HT1080 (cell line): ENCODE measurements around the gene BRI3. TPM values are rescaled to one million over a fixed set of nuclear protein-coding genes. Genes with fewer than 3 reads are reported as not detected.

Experiments used
- DNase-seq: peaks from one replicate; pipeline ENCODE4 v3.0.0-alpha.2; 2015; ENCODE audit warnings: low read depth
- total RNA-seq: library from RNA; depleted of rRNA; stranded (reverse); fragments of >200 nt; shearing (Covaris generic); gene quantifications from 2 replicates; pipeline ENCODE4 v1.2.3, GENCODE V29; 2014; rRNA removed

BRI3 gene
- total RNA-seq, 1 experiment from 2014 or later, result 131 TPM

GRCh38 chr7:98341106-98341505, 59.6 kb downstream of the BRI3 start:
- no peak for DNase-seq

Other genes with a start within 250 kb of the BRI3 start
- 7.1 and 8.0 TPM in 2 replicates for gene LMTK2, start 174.8 kb upstream of the BRI3 start, total RNA-seq
- not detected in 2 replicates for gene BHLHA15, start 70.2 kb upstream of the BRI3 start, total RNA-seq
- gene TECPR1, start 29.5 kb upstream of the BRI3 start, total RNA-seq, result 16.4 and 17.0 TPM in 2 replicates
- 7.3 and 11.1 TPM in 2 replicates for gene BAIAP2L1, start 119.4 kb downstream of the BRI3 start, total RNA-seq